T-cell (primary cell): ENCODE measurements around the gene WIPI1. TPM values are rescaled to one million over a fixed set of nuclear protein-coding genes. Genes with fewer than 3 reads are reported as not detected.
A peak's percentile ranks its signal among the peaks of the same experiment; 100 is the strongest.

ENCODE experiments used
- ATAC-seq, 4 experiments: fragments of 200-7000 bp in 3 of 4; fragments of 150-1000 bp in 1 of 4; cut with Tn5 transposase; replicated peaks in 1 of 4; 1 replicate in 3 of 4; 2 replicates in 1 of 4; pipeline ENCODE4 v1.10.0; 2021; ENCODE audit warnings: moderate library complexity in 3 of 4, mild to moderate bottlenecking in 2 of 4, moderate number of reproducible peaks in 1 of 4
- CTCF ChIA-PET, 2 donors: fragments of 300-600 bp; sonication (Branson Sonifier 250); formaldehyde crosslinking; loops; one replicate each; lab custom pipeline; 2022; ENCODE audit warnings: antibody characterized with exemption in 2 of 2; lab: Charles Lee
- POLR2A ChIA-PET, 2 donors: fragments of 300-600 bp; sonication (Branson Sonifier 250); formaldehyde crosslinking; loops; one replicate each; lab custom pipeline; 2022; ENCODE audit warnings: antibody characterized with exemption in 2 of 2; lab: Charles Lee
- DNase-seq, 35 experiments: peaks; one replicate each; pipeline versions ENCODE4 v3.0.0 to v3.0.0-alpha.2; 2013 to 2023
- H3K27ac ChIP-seq: one replicate; pipeline ENCODE4 v1.5.1; 2013; ENCODE audit warnings: low read length
- H3K27me3 ChIP-seq, 2 experiments: replicated peaks in 1 of 2; 1 replicate in 1 of 2; 2 replicates in 1 of 2; pipeline versions ENCODE4 v1.6.1 to v1.7.0; 2013; ENCODE audit warnings: low read length in 1 of 2, mixed read lengths in 1 of 2; ENCODE audit not compliant: control insufficient read depth in 2 of 2, insufficient read depth in 2 of 2; ENCODE audit errors: extremely low read depth in 1 of 2
- H3K36me3 ChIP-seq, 2 donors: 1 replicate in 1 of 2; 2 replicates in 1 of 2; pipeline versions ENCODE4 v1.6.1 to v1.7.0; 2013; ENCODE audit warnings: low read length in 1 of 2; ENCODE audit not compliant: control insufficient read depth in 2 of 2, insufficient read depth in 1 of 2; ENCODE audit errors: extremely low read depth in 1 of 2
- H3K4me1 ChIP-seq, 2 experiments: 1 replicate in 1 of 2; 2 replicates in 1 of 2; pipeline versions ENCODE4 v1.6.1 to v1.7.0; 2013; ENCODE audit warnings: low read length in 2 of 2, mixed read lengths in 1 of 2; ENCODE audit not compliant: insufficient read depth in 2 of 2, control insufficient read depth in 1 of 2; ENCODE audit errors: extremely low read depth in 1 of 2
- H3K4me3 ChIP-seq, 2 donors: 1 replicate in 1 of 2; 2 replicates in 1 of 2; pipeline versions ENCODE4 v1.5.1 to v1.7.0; 2013; ENCODE audit warnings: mild to moderate bottlenecking in 2 of 2, low read length in 1 of 2, moderate library complexity in 1 of 2; ENCODE audit not compliant: control insufficient read depth in 1 of 2; ENCODE audit errors: extremely low read depth in 1 of 2
- H3K9me3 ChIP-seq: 2 replicates; pipeline ENCODE4 v1.7.0; 2013
- H3K27ac Mint-ChIP-seq, 2 donors: one replicate each; pipeline ENCODE4 v1.8.0; 2020 to 2021; ENCODE audit warnings: mild to moderate bottlenecking in 2 of 2, mixed read lengths in 2 of 2
- H3K27me3 Mint-ChIP-seq, 2 donors: one replicate each; pipeline ENCODE4 v1.8.0; 2021 to 2022; ENCODE audit warnings: mixed read lengths in 2 of 2
- H3K36me3 Mint-ChIP-seq: one replicate; pipeline ENCODE4 v1.8.0; 2021; ENCODE audit warnings: mixed read lengths
- H3K4me1 Mint-ChIP-seq, 3 donors: one replicate each; pipeline ENCODE4 v1.8.0; 2020 to 2022; ENCODE audit warnings: mixed read lengths in 3 of 3, mild to moderate bottlenecking in 1 of 3
- H3K4me3 Mint-ChIP-seq, 3 donors: one replicate each; pipeline ENCODE4 v1.8.0; 2020 to 2022; ENCODE audit warnings: mild to moderate bottlenecking in 3 of 3, mixed read lengths in 3 of 3, moderate library complexity in 3 of 3
- H3K9me3 Mint-ChIP-seq, 3 donors: one replicate each; pipeline ENCODE4 v1.8.0; 2020 to 2022; ENCODE audit warnings: mixed read lengths in 3 of 3
- WGBS: methylation state at CpG from one replicate; pipeline ENCODE4 v1.1.5; 2013; ENCODE audit warnings: missing lambda C conversion rate; ENCODE audit not compliant: insufficient coverage; 5-methylcytosine and 5-hydroxymethylcytosine counted together
- total RNA-seq, 35 experiments: library from RNA in 6 of 35; stranded (reverse) in 6 of 35; fragments of 120-200 nt in 1 of 35; gene quantifications; one replicate each; pipeline versions ENCODE4 v1.2.1 to v1.2.4 and lab custom pipeline; 2013 to 2026

The WIPI1 gene
- total RNA-seq, 5 donors from 2014 or later (not counting 1 experiment from before 2014, with no cell fraction given), result 5.4 to 11.8 (median 9.7) TPM

DNA sequence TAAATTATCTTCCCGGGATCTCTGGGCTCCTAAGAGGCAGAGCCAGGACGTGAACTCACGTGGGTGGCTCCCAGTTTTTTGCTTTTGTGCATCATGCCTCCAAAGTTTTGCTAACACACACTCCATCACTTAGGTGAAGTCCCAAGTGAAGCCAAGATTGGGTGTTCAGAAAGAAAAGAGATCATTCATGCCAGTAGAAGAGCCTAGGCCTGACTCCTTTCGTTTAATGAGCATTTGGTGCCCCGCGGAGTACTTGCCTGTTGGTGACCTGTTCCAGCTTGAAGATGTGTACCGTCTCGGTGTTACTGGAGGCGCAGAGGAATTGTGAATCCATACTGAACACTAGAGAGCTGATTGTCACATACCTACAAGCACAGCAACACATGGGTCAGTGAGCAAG, 24.1 kb downstream of the WIPI1 start:
- peaks cover 0 to 32% of the 10 kb centered on the region in 2 donors for H3K36me3 ChIP-seq
- H3K4me3 ChIP-seq, result no peak overlapping the region
- no peaks in the 10 kb centered on the region for H3K9me3 ChIP-seq
- Mint-ChIP-seq H3K4me3 (no peak overlapping the region), H3K36me3 (peaks cover 26% of the 10 kb centered on the region), H3K4me1 (peaks cover 33 to 39% (median 33%) of the 10 kb centered on the region in 3 donors), H3K27me3 (no peaks in the 10 kb centered on the region), H3K27ac (peak overlapping the region in 1 of 2 donors; percentile 46), H3K9me3 (no peaks in the 10 kb centered on the region)
- H3K27me3 ChIP-seq, result no peaks in the 10 kb centered on the region
- DNase-seq (no peak), ATAC-seq (no peak)
- WGBS, result no CpG with 5 or more reads among the region's 9 CpGs
- ChIA-PET POLR2A (interaction anchor here in 1 of 2 donors (0.7 kb wide), 1 partner anchor 13 kb away, joined by 3 read pairs; no protein-coding TSS in a partner anchor), CTCF (interaction anchor here (0.6 to 2.3 kb wide), 6 partner anchors 28 to 475 kb away, joined by 4 to 22 read pairs (median 6); no protein-coding TSS in a partner anchor)
- peaks cover 16 to 33% of the 10 kb centered on the region in 2 experiments for H3K4me1 ChIP-seq
- H3K27ac ChIP-seq, result no peak overlapping the region

DNA sequence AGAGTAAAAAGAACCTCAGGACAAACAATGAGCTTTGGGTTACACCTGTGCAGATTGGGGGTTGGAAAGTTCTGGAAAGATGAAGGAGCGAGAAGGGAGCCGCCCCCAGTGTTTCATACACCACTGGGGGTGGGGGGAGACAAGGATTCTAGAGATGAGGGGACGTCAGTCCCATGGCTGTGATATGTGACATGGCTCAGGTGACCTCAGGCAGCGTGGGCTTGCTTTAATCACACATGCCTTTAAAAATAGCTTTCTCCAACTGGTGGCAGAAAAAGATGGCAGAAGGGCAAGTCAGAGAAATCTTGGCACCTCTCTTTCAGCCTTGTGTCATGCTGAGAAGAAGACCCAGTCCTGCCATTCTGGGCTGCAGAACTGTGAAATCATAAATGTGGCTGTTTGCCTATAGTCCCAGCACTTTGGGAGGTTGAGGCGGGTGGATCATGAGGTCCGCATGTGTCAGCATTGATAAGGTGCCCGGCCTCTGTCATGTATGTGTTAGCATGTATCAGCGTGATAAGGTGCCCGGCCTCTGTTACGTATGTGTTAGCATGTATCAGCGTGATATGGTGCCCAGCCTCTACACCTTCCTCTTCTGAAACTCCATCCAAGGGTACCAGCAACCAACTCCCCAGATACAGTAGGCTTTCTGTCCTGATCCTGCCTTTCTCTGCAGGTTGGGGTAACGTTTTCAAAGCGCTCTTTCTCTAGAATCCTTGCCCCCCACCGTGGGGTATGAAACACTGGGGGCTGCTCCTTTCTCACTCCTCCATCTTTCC, 25.0 kb downstream of the WIPI1 start:
- CTCF ChIA-PET, result interaction anchor here (0.6 to 2.3 kb wide), 15 partner anchors 18 to 252 kb away, joined by 3 to 22 read pairs (median 4); no protein-coding TSS in a partner anchor

DNA sequence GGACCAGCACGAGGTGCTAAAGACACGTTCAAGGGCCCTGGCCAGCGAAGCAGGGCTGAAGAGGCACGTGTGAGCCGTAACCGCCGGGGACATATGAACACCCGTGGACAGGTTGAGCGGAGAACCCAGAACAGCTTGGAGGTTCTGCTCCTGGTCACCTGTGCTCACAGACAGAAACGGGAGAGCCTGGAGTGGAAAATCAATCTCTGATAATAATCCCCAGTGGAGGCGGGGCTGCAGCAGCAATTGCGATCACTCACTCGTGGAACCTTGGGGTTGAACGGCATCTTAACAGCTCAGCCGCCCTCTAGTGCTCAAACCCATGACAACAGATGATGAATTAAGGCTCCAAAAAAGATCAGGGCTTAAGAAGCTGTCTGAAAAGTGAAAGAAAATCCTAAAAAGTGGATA, 25.6 kb downstream of the WIPI1 start:
- ATAC-seq (peak; percentile 51 to 70 (median 63)), DNase-seq (peak in 34 of 35 experiments; percentile 25 to 72 (median 49))
- no peak overlapping the region for H3K4me3 Mint-ChIP-seq
- peaks cover 18 to 24% (median 18%) of the 10 kb centered on the region in 3 donors for H3K4me1 Mint-ChIP-seq
- H3K27ac Mint-ChIP-seq, result no peak overlapping the region
- H3K9me3 ChIP-seq, result no peaks in the 10 kb centered on the region
- ChIA-PET POLR2A (interaction anchor here (0.5 to 0.7 kb wide), 3 partner anchors 33 to 704 kb away, joined by 3 to 4 read pairs (median 3); no protein-coding TSS in a partner anchor), CTCF (interaction anchor here (0.6 to 2.3 kb wide), 13 partner anchors 17 to 251 kb away, joined by 3 to 22 read pairs (median 4); no protein-coding TSS in a partner anchor)
- H3K27ac ChIP-seq, result no peak overlapping the region
- H3K4me3 ChIP-seq, result no peak overlapping the region
- peaks cover 26% of the 10 kb centered on the region for H3K36me3 Mint-ChIP-seq
- H3K4me1 ChIP-seq, result peaks cover 2 to 21% of the 10 kb centered on the region in 2 experiments
- no peaks in the 10 kb centered on the region for H3K27me3 ChIP-seq
- H3K27me3 Mint-ChIP-seq, result no peaks in the 10 kb centered on the region
- H3K9me3 Mint-ChIP-seq, result no peaks in the 10 kb centered on the region
- H3K36me3 ChIP-seq, result peaks cover 0 to 41% of the 10 kb centered on the region in 2 donors
- WGBS, result 56% methylated on average over 14 of the region's 15 CpGs

More for the DNA sequence above, 25.0 kb downstream of the WIPI1 start:
- DNase-seq (no peak), ATAC-seq (peak in 1 of 4 experiments; percentile 19)
- Mint-ChIP-seq H3K36me3 (peaks cover 26% of the 10 kb centered on the region), H3K4me3 (no peak overlapping the region), H3K4me1 (peaks cover 23 to 30% (median 24%) of the 10 kb centered on the region in 3 donors), H3K27ac (no peak overlapping the region), H3K27me3 (no peaks in the 10 kb centered on the region), H3K9me3 (no peaks in the 10 kb centered on the region)
- no peak overlapping the region for H3K4me3 ChIP-seq
- peaks cover 0 to 36% of the 10 kb centered on the region in 2 donors for H3K36me3 ChIP-seq
- no peak overlapping the region for H3K27ac ChIP-seq
- H3K9me3 ChIP-seq, result no peaks in the 10 kb centered on the region
- POLR2A ChIA-PET, result interaction anchor here (0.6 to 0.7 kb wide), 2 partner anchors 33 to 50 kb away, joined by 3 to 4 read pairs; no protein-coding TSS in a partner anchor
- WGBS, result 95% methylated on average over 8 of the region's 14 CpGs
- no peaks in the 10 kb centered on the region for H3K27me3 ChIP-seq
- peaks cover 8 to 27% of the 10 kb centered on the region in 2 experiments for H3K4me1 ChIP-seq

GRCh38 chr17:68431045-68431608, 26.2 kb downstream of the WIPI1 start:
- Histone ChIP-seq H3K9me3 (no peaks in the 10 kb centered on the region), H3K27me3 (no peaks in the 10 kb centered on the region), H3K27ac (no peak overlapping the region), H3K36me3 (peaks cover 0 to 41% of the 10 kb centered on the region in 2 donors), H3K4me3 (no peak overlapping the region), H3K4me1 (peaks cover 0 to 16% of the 10 kb centered on the region in 2 experiments)
- CTCF ChIA-PET, result interaction anchor here (1.0 to 2.3 kb wide), 8 partner anchors 17 to 173 kb away, joined by 3 to 22 read pairs (median 4); no protein-coding TSS in a partner anchor
- DNase-seq (no peak), ATAC-seq (no peak)
- no peaks in the 10 kb centered on the region for H3K9me3 Mint-ChIP-seq
- H3K27me3 Mint-ChIP-seq, result no peaks in the 10 kb centered on the region
- peaks cover 12 to 18% (median 13%) of the 10 kb centered on the region in 3 donors for H3K4me1 Mint-ChIP-seq
- 90% methylated on average over 10 of the region's 13 CpGs for WGBS
- H3K27ac Mint-ChIP-seq, result no peak overlapping the region
- POLR2A ChIA-PET, result interaction anchor here (0.5 to 0.7 kb wide), 3 partner anchors 32 to 703 kb away, joined by 3 to 4 read pairs (median 3); no protein-coding TSS in a partner anchor
- H3K36me3 Mint-ChIP-seq, result peaks cover 24% of the 10 kb centered on the region
- no peak overlapping the region for H3K4me3 Mint-ChIP-seq

DNA sequence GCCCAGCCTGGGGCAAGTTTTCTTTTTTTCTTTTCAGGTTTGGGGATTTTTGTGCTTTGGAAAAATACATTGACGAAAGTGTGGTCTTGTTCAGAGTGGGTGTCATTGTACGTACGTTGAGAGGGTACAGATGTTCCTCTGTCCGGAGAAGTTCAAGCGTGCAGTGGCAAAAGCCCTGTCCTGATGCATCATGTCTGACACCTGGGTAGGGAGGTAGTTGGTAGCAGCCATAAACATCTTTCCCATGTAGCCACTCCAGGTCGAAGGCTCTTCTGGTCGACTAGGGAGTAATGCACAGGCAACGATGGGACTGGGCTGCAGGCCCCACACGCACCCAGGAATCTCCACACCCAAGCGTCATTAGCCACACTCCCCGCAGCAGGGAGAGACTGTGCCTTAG, 27.4 kb downstream of the WIPI1 start:
- H3K27me3 Mint-ChIP-seq, result no peaks in the 10 kb centered on the region
- ATAC-seq (no peak), DNase-seq (no peak)
- H3K9me3 Mint-ChIP-seq, result no peaks in the 10 kb centered on the region
- H3K4me1 Mint-ChIP-seq, result peaks cover 7 to 13% (median 8%) of the 10 kb centered on the region in 3 donors
- peaks cover 0 to 10% of the 10 kb centered on the region in 2 experiments for H3K4me1 ChIP-seq
- no peaks in the 10 kb centered on the region for H3K27me3 ChIP-seq
- ChIA-PET POLR2A (no interaction called here), CTCF (no interaction called here)
- peaks cover 4 to 45% of the 10 kb centered on the region in 2 donors for H3K36me3 ChIP-seq
- H3K4me3 ChIP-seq, result no peak overlapping the region
- no peak overlapping the region for H3K4me3 Mint-ChIP-seq
- H3K27ac Mint-ChIP-seq, result no peak overlapping the region
- H3K27ac ChIP-seq, result no peak overlapping the region
- no peaks in the 10 kb centered on the region for H3K9me3 ChIP-seq
- peaks cover 29% of the 10 kb centered on the region for H3K36me3 Mint-ChIP-seq
- WGBS, result 100% methylated on average over 7 of the region's 11 CpGs
